Left cardiac atrium (tissue), 4 donors: ENCODE measurements around the gene ADAP1. TPM values are rescaled to one million over a fixed set of nuclear protein-coding genes. Genes with fewer than 3 reads are reported as not detected.
"Not testable (repeated sequence)": the region's sequence is repeated elsewhere in the genome, so short reads cannot be mapped to it uniquely, and the experiment has no call there.

Experiments used
- ATAC-seq, 2 donors: fragments of 200-7000 bp; cut with Tn5 transposase; one replicate each; pipeline ENCODE4 v1.9.1; 2020; ENCODE audit warnings: mild to moderate bottlenecking in 2 of 2, moderate library complexity in 2 of 2
- DNase-seq: peaks from one replicate; pipeline ENCODE4 v3.0.0-alpha.2; 2020
- intact Hi-C, 2 donors: fragments of 100-400 bp; cut with DNase I; formaldehyde crosslinking; loops; one replicate each; pipeline versions ENCODE4 v1.14.1 to v1.15.1; 2022 to 2023
- long read RNA-seq: library from polyadenylated mRNA; unstranded; transcript quantifications from one replicate; pipeline ENCODE4 v2.0.0, GENCODE V29; 2021
- total RNA-seq, 2 donors: library from RNA; stranded (reverse); fragmentation: NEBNext Ultra II Directional; extraction: Animal tissue kit (Norgen Biotek cat#: 25700); gene quantifications; one replicate each; pipeline ENCODE4 v1.2.1, GENCODE V29; 2021
- donor health status: DM: no; HTN: yes; CAD: no.
- donor health status: DM: no; HTN: yes; CAD: no; lungs with severe emphysema.
- donor health status: DM: yes; HTN: yes; CAD: no.
- donor health status: Dilated cardiomyopathy.

ADAP1 gene
- total RNA-seq, result 1 to 10 TPM; 6.9 to 8.2 TPM
- long read RNA-seq, partial matches to known transcripts, result 0 of 2 reads
- long read RNA-seq, other reads (novel, unspliced or antisense), result 0 of 2 reads

- intact Hi-C loops, result loop anchor here in 1 of 2 donors (5.0 kb wide), 1 partner anchor 42 kb away; no protein-coding TSS in a partner anchor
- peak; percentile 53 to 60 for ATAC-seq
- peak; percentile 51 for DNase-seq
Observed at GRCh38 chr7:954330-955238, at the start of gene ADAP1. ADAP1 (minus strand) TSS chr7:954680; CDS start chr7:954477, 203 bp downstream.

GRCh38 chr7:1002445-1002844 is 48.0 kb upstream of the ADAP1 start:
- ATAC-seq, DNase-seq, intact Hi-C loops: not testable (repeated sequence)

GRCh38 chr7:1002026-1002425 is 47.5 kb upstream of the ADAP1 start:
- intact Hi-C loops, ATAC-seq, DNase-seq: not testable (repeated sequence)

- ATAC-seq, intact Hi-C loops, DNase-seq: not testable (repeated sequence)
Observed at GRCh38 chr7:1001069-1001770, 46.7 kb upstream of the ADAP1 start.

- DNase-seq (no peak), ATAC-seq (no peak)
- intact Hi-C loops, result loop anchor here in 1 of 2 donors (10.0 kb wide), 1 partner anchor 135 kb away; a partner anchor contains a TSS
Observed at GRCh38 chr7:999941-1000935, 45.8 kb upstream of the ADAP1 start.

GRCh38 chr7:999149-999879 is 44.8 kb upstream of the ADAP1 start:
- no peak for ATAC-seq
- DNase-seq, result no peak
- intact Hi-C loops, result loop anchor here in 1 of 2 donors (10.0 kb wide), 1 partner anchor 135 kb away; a partner anchor contains a TSS

- ATAC-seq (no peak), DNase-seq (no peak)
- intact Hi-C loops, result loop anchor here in 1 of 2 donors (10.0 kb wide), 1 partner anchor 137 kb away; a partner anchor contains a TSS
Observed at GRCh38 chr7:997404-998395, 43.2 kb upstream of the ADAP1 start.

GRCh38 chr7:996079-996872 is 41.8 kb upstream of the ADAP1 start:
- DNase-seq (no peak), ATAC-seq (no peak)
- intact Hi-C loops, result loop anchor here in 1 of 2 donors (10.0 kb wide), 1 partner anchor 139 kb away; a partner anchor contains a TSS

- intact Hi-C loops, result loop anchor here in 1 of 2 donors (10.0 kb wide), 1 partner anchor 139 kb away; a partner anchor contains a TSS
- ATAC-seq (no peak), DNase-seq (no peak)
Observed at GRCh38 chr7:995571-995970, 41.1 kb upstream of the ADAP1 start.

GRCh38 chr7:994592-995308 is 40.3 kb upstream of the ADAP1 start:
- DNase-seq (no peak), ATAC-seq (no peak)
- intact Hi-C loops, result loop anchor here (5.0 to 10.0 kb wide), 2 partner anchors 140 to 148 kb away; a partner anchor contains a TSS

GRCh38 chr7:992709-993607 is 38.5 kb upstream of the ADAP1 start:
- ATAC-seq, result peak; percentile 94 to 96
- intact Hi-C loops, result loop anchor here (1.0 to 10.0 kb wide), 4 partner anchors 72 to 149 kb away; a partner anchor contains a TSS
- peak; percentile 97 for DNase-seq

GRCh38 chr7:991729-992656 is 37.5 kb upstream of the ADAP1 start:
- ATAC-seq (no peak), DNase-seq (no peak)
- intact Hi-C loops, result loop anchor here (2.0 to 10.0 kb wide), 3 partner anchors 75 to 150 kb away; a partner anchor contains a TSS
